Hippocampal formation (tissue), 2 donors: Measurements from ENCODE around the gene TERT.
"Not testable (repeated sequence)": the region's sequence is repeated elsewhere in the genome, so short reads cannot be mapped to it uniquely, and the experiment has no call there.

Experiments used
- DNase-seq, 2 donors: peaks; one replicate each; lab custom pipeline; 2025; lab: John Stamatoyannopoulos, UW

TERT gene

GRCh38 chr5:1294835-1295649 is at the start of gene TERT:
TERT (minus strand) TSS chr5:1295068; CDS start chr5:1294989, 79 bp downstream.
- no peak for DNase-seq

GRCh38 chr5:1343931-1344901 is 49.3 kb upstream of the TERT start:
- DNase-seq, result no peak

- no peak for DNase-seq
Measured at GRCh38 chr5:1343315-1343751, 48.5 kb upstream of the TERT start.

GRCh38 chr5:1342711-1343110 is 47.8 kb upstream of the TERT start:
- not testable (repeated sequence) for DNase-seq

GRCh38 chr5:1342268-1342667 is 47.4 kb upstream of the TERT start:
- no peak for DNase-seq

GRCh38 chr5:1341863-1342262 is 47.0 kb upstream of the TERT start:
- no peak for DNase-seq

- not testable (repeated sequence) for DNase-seq
Measured at GRCh38 chr5:1339818-1340210, 44.9 kb upstream of the TERT start.

GRCh38 chr5:1339139-1339817 is 44.4 kb upstream of the TERT start:
- DNase-seq, result not testable (repeated sequence)

- no peak for DNase-seq
Measured at GRCh38 chr5:1338506-1339070, 43.7 kb upstream of the TERT start.

GRCh38 chr5:1338196-1338490 is 43.3 kb upstream of the TERT start:
- DNase-seq, result no peak

- no peak for DNase-seq
Measured at GRCh38 chr5:1337489-1338195, 42.8 kb upstream of the TERT start.

GRCh38 chr5:1336749-1337488 is 42.1 kb upstream of the TERT start:
- no peak for DNase-seq

- DNase-seq, result no peak
Measured at GRCh38 chr5:1336106-1336561, 41.3 kb upstream of the TERT start.

- no peak for DNase-seq
Measured at GRCh38 chr5:1335540-1336095, 40.8 kb upstream of the TERT start.

- DNase-seq, result no peak
Measured at GRCh38 chr5:1334831-1335539, 40.1 kb upstream of the TERT start.

- DNase-seq, result no peak
Measured at GRCh38 chr5:1333986-1334385, 39.1 kb upstream of the TERT start.

- not testable (repeated sequence) for DNase-seq
Measured at GRCh38 chr5:1333286-1333685, 38.4 kb upstream of the TERT start.

GRCh38 chr5:1332461-1333001 is 37.7 kb upstream of the TERT start:
- no peak for DNase-seq

- no peak for DNase-seq
Measured at GRCh38 chr5:1331861-1332405, 37.1 kb upstream of the TERT start.
